Endothelial cell of umbilical vein (primary cell): ENCODE results near the gene WNT8B.

Experiments used
- EZH2 ChIP-seq: IDR thresholded peaks from 2 replicates; pipeline ENCODE4 v1.6.1; 2012; ENCODE audit warnings: borderline replicate concordance, low read depth, mild to moderate bottlenecking, moderate library complexity, low read length, inconsistent platforms; ENCODE audit not compliant: severe bottlenecking
- FOS ChIP-seq: IDR thresholded peaks from 2 replicates; pipeline ENCODE4 v1.6.1; 2011; ENCODE audit warnings: mild to moderate bottlenecking, low read length, moderate library complexity, borderline replicate concordance; ENCODE audit not compliant: insufficient read depth
- GATA2 ChIP-seq: IDR thresholded peaks from 2 replicates; pipeline ENCODE4 v1.7.0; 2011; ENCODE audit warnings: low read depth, mild to moderate bottlenecking, moderate library complexity, mixed read lengths, low read length; ENCODE audit not compliant: insufficient read length, insufficient read depth
- JUN ChIP-seq: IDR thresholded peaks from 2 replicates; pipeline ENCODE4 v1.6.1; 2011; ENCODE audit warnings: borderline replicate concordance, low read depth; ENCODE audit not compliant: insufficient read length, insufficient read depth
- MYC ChIP-seq: IDR thresholded peaks from one replicate; pipeline ENCODE4 v1.6.1; 2011; ENCODE audit warnings: mild to moderate bottlenecking, low read depth, low read length
- POLR2A ChIP-seq: IDR thresholded peaks from 2 replicates; pipeline ENCODE4 v1.6.1; 2012; ENCODE audit warnings: low read depth, mild to moderate bottlenecking, control low read depth, low read length
- POLR2AphosphoS5 ChIP-seq: IDR thresholded peaks from 2 replicates; pipeline ENCODE4 v1.6.1; 2012; ENCODE audit warnings: low read depth, mild to moderate bottlenecking, control low read depth, low read length, moderate library complexity; ENCODE audit not compliant: insufficient read depth
- TF ChIP-seq, protein P1 (sequence below), 2 donors: IDR thresholded peaks; 1 replicate in 1 of 2; 2 replicates in 1 of 2; pipeline ENCODE4 v1.5.1; 2011; ENCODE audit warnings: low read length in 2 of 2, mild to moderate bottlenecking in 2 of 2, moderate library complexity in 2 of 2, control low read depth in 1 of 2, inconsistent platforms in 1 of 2, low read depth in 1 of 2; ENCODE audit not compliant: insufficient read depth in 1 of 2; ENCODE audit errors: extremely low read depth in 1 of 2

DNA sequence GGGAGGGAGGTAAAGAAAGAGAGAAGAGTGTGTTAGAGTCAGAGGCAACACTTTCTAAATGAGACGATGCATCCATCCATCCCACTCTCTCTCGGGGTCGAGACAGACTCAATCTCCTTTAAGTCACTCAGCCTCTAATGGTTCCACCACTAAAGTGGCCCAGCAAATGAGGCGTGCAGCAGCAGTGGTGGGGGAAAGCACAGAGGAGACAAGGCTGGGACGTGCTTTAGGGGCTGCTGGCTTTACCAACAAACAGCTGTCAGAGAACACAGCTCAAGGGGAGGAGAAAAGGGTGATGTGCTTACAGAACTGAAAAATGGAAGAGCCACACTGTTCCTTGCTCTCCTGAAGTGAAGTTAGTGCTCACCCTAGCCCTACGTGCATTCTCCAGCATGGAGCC, 61.4 kb downstream of the WNT8B start:
- TF ChIP-seq, protein P1, sequence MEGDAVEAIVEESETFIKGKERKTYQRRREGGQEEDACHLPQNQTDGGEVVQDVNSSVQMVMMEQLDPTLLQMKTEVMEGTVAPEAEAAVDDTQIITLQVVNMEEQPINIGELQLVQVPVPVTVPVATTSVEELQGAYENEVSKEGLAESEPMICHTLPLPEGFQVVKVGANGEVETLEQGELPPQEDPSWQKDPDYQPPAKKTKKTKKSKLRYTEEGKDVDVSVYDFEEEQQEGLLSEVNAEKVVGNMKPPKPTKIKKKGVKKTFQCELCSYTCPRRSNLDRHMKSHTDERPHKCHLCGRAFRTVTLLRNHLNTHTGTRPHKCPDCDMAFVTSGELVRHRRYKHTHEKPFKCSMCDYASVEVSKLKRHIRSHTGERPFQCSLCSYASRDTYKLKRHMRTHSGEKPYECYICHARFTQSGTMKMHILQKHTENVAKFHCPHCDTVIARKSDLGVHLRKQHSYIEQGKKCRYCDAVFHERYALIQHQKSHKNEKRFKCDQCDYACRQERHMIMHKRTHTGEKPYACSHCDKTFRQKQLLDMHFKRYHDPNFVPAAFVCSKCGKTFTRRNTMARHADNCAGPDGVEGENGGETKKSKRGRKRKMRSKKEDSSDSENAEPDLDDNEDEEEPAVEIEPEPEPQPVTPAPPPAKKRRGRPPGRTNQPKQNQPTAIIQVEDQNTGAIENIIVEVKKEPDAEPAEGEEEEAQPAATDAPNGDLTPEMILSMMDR (IDR thresholded peaks at IDR 0.05; ENCODE audit: extremely low read depth in 1 of 2, insufficient read depth in 1 of 2, low read depth in 1 of 2, low read length in 2 of 2) = no peak
- no peak for TF ChIP-seq GATA2
- no peak for TF ChIP-seq EZH2
- no peak for TF ChIP-seq POLR2A
- TF ChIP-seq MYC = no peak
- TF ChIP-seq POLR2AphosphoS5 = no peak
- no peak for TF ChIP-seq JUN
- no peak for TF ChIP-seq FOS
